T-helper 17 cell (primary cell): ENCODE measurements around the gene ADGRG3. TPM values are rescaled to one million over a fixed set of nuclear protein-coding genes. Genes with fewer than 3 reads are reported as not detected.

Experiments used
- ATAC-seq: fragments of 150-1000 bp; cut with Tn5 transposase; 2 replicates; pipeline ENCODE4 v1.10.0; 2021; ENCODE audit warnings: mild to moderate bottlenecking, moderate library complexity
- DNase-seq, 3 donors: peaks; one replicate each; pipeline versions ENCODE4 v3.0.0 to v3.0.0-alpha.2; 2020 to 2021
- H3K9me3 ChIP-seq: one replicate; pipeline ENCODE4 v1.7.0; 2013; ENCODE audit warnings: low read length, mild to moderate bottlenecking; ENCODE audit not compliant: control insufficient read depth, poor library complexity, severe bottlenecking
- H3K27ac Mint-ChIP-seq: one replicate; pipeline ENCODE4 v1.8.0; 2022; ENCODE audit warnings: mild to moderate bottlenecking, moderate library complexity, mixed read lengths
- H3K27me3 Mint-ChIP-seq: one replicate; pipeline ENCODE4 v1.8.0; 2022; ENCODE audit warnings: mixed read lengths
- H3K36me3 Mint-ChIP-seq: one replicate; pipeline ENCODE4 v1.8.0; 2022; ENCODE audit warnings: low read depth, mixed read lengths
- H3K4me1 Mint-ChIP-seq: one replicate; pipeline ENCODE4 v1.8.0; 2022; ENCODE audit warnings: mild to moderate bottlenecking, mixed read lengths
- H3K4me3 Mint-ChIP-seq: one replicate; pipeline ENCODE4 v1.8.0; 2022; ENCODE audit warnings: mild to moderate bottlenecking, moderate library complexity, mixed read lengths
- total RNA-seq, 4 donors: library from RNA in 2 of 4; stranded (reverse) in 2 of 4; gene quantifications; one replicate each; pipeline ENCODE4 v1.2.3 and lab custom pipeline; 2022 to 2026

Gene ADGRG3
- total RNA-seq, 2 donors from 2014 or later = 0.75 to 0.99 TPM

- no peak for DNase-seq
- Mint-ChIP-seq H3K4me1 (no peaks in the 10 kb centered on the region), H3K27ac (no peak overlapping the region), H3K4me3 (no peak overlapping the region), H3K36me3 (no peaks in the 10 kb centered on the region), H3K27me3 (peaks cover 36% of the 10 kb centered on the region)
- ATAC-seq = no peak
- no peaks in the 10 kb centered on the region for H3K9me3 ChIP-seq
Measured at GRCh38 chr16:57637020-57637419, 31.1 kb upstream of the ADGRG3 start.

- Mint-ChIP-seq H3K27ac (no peak overlapping the region), H3K4me3 (no peak overlapping the region), H3K36me3 (no peaks in the 10 kb centered on the region), H3K4me1 (no peaks in the 10 kb centered on the region), H3K27me3 (peaks cover 36% of the 10 kb centered on the region)
- DNase-seq (no peak), ATAC-seq (no peak)
- no peaks in the 10 kb centered on the region for H3K9me3 ChIP-seq
Measured at GRCh38 chr16:57637424-57637823, 30.7 kb upstream of the ADGRG3 start.

- Mint-ChIP-seq H3K36me3 (no peaks in the 10 kb centered on the region), H3K27ac (no peak overlapping the region), H3K4me1 (no peaks in the 10 kb centered on the region), H3K4me3 (no peak overlapping the region), H3K27me3 (peaks cover 36% of the 10 kb centered on the region)
- DNase-seq = no peak
- H3K9me3 ChIP-seq = no peaks in the 10 kb centered on the region
- ATAC-seq = no peak
Measured at GRCh38 chr16:57637965-57638364, 30.1 kb upstream of the ADGRG3 start.

GRCh38 chr16:57638381-57638780, 29.7 kb upstream of the ADGRG3 start:
- Mint-ChIP-seq H3K27ac (no peak overlapping the region), H3K36me3 (no peaks in the 10 kb centered on the region), H3K4me3 (no peak overlapping the region), H3K27me3 (peaks cover 36% of the 10 kb centered on the region), H3K4me1 (no peaks in the 10 kb centered on the region)
- DNase-seq (no peak), ATAC-seq (no peak)
- H3K9me3 ChIP-seq = no peaks in the 10 kb centered on the region

GRCh38 chr16:57639172-57639887, 28.8 kb upstream of the ADGRG3 start:
- Mint-ChIP-seq H3K4me3 (no peak overlapping the region), H3K27me3 (peaks cover 36% of the 10 kb centered on the region), H3K36me3 (no peaks in the 10 kb centered on the region), H3K4me1 (no peaks in the 10 kb centered on the region), H3K27ac (no peak overlapping the region)
- DNase-seq = no peak
- ATAC-seq = no peak
- H3K9me3 ChIP-seq = no peaks in the 10 kb centered on the region

- Mint-ChIP-seq H3K4me1 (no peaks in the 10 kb centered on the region), H3K27ac (no peak overlapping the region), H3K27me3 (peaks cover 35% of the 10 kb centered on the region), H3K4me3 (no peak overlapping the region), H3K36me3 (no peaks in the 10 kb centered on the region)
- DNase-seq (no peak), ATAC-seq (no peak)
- H3K9me3 ChIP-seq = no peaks in the 10 kb centered on the region
Measured at GRCh38 chr16:57640185-57640584, 27.9 kb upstream of the ADGRG3 start.

- DNase-seq (no peak), ATAC-seq (no peak)
- H3K27me3 Mint-ChIP-seq = peaks cover 31% of the 10 kb centered on the region
- no peaks in the 10 kb centered on the region for H3K4me1 Mint-ChIP-seq
- no peaks in the 10 kb centered on the region for H3K9me3 ChIP-seq
- no peak overlapping the region for H3K27ac Mint-ChIP-seq
- H3K4me3 Mint-ChIP-seq = no peak overlapping the region
- no peaks in the 10 kb centered on the region for H3K36me3 Mint-ChIP-seq
Measured at GRCh38 chr16:57640612-57641011, 27.5 kb upstream of the ADGRG3 start.

- ATAC-seq (no peak), DNase-seq (no peak)
- no peak overlapping the region for H3K4me3 Mint-ChIP-seq
- H3K27ac Mint-ChIP-seq = no peak overlapping the region
- no peaks in the 10 kb centered on the region for H3K9me3 ChIP-seq
- no peaks in the 10 kb centered on the region for H3K36me3 Mint-ChIP-seq
- no peaks in the 10 kb centered on the region for H3K4me1 Mint-ChIP-seq
- peaks cover 12% of the 10 kb centered on the region for H3K27me3 Mint-ChIP-seq
Measured at GRCh38 chr16:57642160-57643135, 25.7 kb upstream of the ADGRG3 start.

GRCh38 chr16:57643147-57643874, 24.8 kb upstream of the ADGRG3 start:
- no peak for DNase-seq
- H3K27ac Mint-ChIP-seq = no peak overlapping the region
- H3K36me3 Mint-ChIP-seq = no peaks in the 10 kb centered on the region
- H3K9me3 ChIP-seq = no peaks in the 10 kb centered on the region
- H3K27me3 Mint-ChIP-seq = peaks cover 4% of the 10 kb centered on the region
- ATAC-seq = no peak
- no peak overlapping the region for H3K4me3 Mint-ChIP-seq
- peaks cover 4% of the 10 kb centered on the region for H3K4me1 Mint-ChIP-seq

GRCh38 chr16:57643910-57644309, 24.2 kb upstream of the ADGRG3 start:
- Mint-ChIP-seq H3K36me3 (no peaks in the 10 kb centered on the region), H3K4me3 (no peak overlapping the region), H3K4me1 (peaks cover 6% of the 10 kb centered on the region), H3K27me3 (no peaks in the 10 kb centered on the region), H3K27ac (no peak overlapping the region)
- ATAC-seq (no peak), DNase-seq (no peak)
- no peaks in the 10 kb centered on the region for H3K9me3 ChIP-seq

GRCh38 chr16:57644383-57645014, 23.6 kb upstream of the ADGRG3 start:
- no peak for DNase-seq
- Mint-ChIP-seq H3K36me3 (no peaks in the 10 kb centered on the region), H3K4me3 (no peak overlapping the region), H3K27ac (no peak overlapping the region), H3K27me3 (no peaks in the 10 kb centered on the region), H3K4me1 (peaks cover 9% of the 10 kb centered on the region)
- no peaks in the 10 kb centered on the region for H3K9me3 ChIP-seq
- no peak for ATAC-seq

- Mint-ChIP-seq H3K27me3 (no peaks in the 10 kb centered on the region), H3K27ac (no peak overlapping the region), H3K36me3 (no peaks in the 10 kb centered on the region), H3K4me1 (peaks cover 9% of the 10 kb centered on the region), H3K4me3 (no peak overlapping the region)
- ATAC-seq (no peak), DNase-seq (no peak)
- H3K9me3 ChIP-seq = no peaks in the 10 kb centered on the region
Measured at GRCh38 chr16:57645169-57645568, 22.9 kb upstream of the ADGRG3 start.
